ENCODE results near the gene MYT1. TPM values are rescaled to one million over a fixed set of nuclear protein-coding genes. Genes with fewer than 3 reads are reported as not detected.

Gene MYT1
- total RNA-seq, 1 donor from 2014 or later = 1.2 TPM

DNA sequence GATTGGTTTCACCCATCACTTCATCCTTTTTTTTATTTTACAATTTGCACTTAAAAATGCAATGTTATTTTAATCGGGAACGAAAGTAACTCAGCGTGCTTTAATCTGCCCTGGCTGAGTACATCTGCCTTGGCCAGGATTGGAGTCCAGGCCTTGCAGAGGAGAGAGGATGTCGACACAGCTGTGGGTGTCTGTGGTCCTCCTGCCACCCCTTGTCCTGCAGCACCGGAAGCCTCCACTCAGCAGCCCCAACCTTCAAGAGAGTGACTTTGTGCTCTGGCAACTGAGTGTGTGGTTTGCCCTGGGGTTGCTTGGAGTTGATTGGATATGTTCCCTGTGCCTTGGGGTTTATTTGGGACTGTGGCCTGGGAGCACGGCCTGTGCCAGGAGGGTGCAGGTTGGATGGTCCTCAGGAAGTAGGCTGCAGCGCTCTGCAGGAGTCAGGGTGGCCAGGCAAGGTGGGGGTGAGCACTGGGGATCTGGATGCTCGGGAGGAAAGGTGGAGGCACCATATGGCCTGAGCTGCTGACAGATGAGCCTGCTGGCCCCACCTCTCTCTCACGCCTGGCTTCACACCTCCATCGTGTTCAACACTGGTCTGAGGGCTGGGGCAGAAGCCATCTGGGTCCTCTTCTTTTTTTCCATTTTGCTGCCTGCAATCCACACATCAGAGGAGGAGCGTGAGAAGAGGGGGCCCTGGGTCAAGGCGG, 4.3 kb downstream of the MYT1 start:
- no peak overlapping the region for H3K27ac Mint-ChIP-seq
- H2AFZ ChIP-seq (replicated peaks) = no peak overlapping the region
- H3K4me3 ChIP-seq = no peak overlapping the region
- no peak overlapping the region for H3K9ac ChIP-seq
- H3K36me3 Mint-ChIP-seq = no peaks in the 10 kb centered on the region
- peaks cover 32% of the 10 kb centered on the region for H3K27me3 ChIP-seq
- H3K9me3 ChIP-seq (ENCODE audit: low read depth) = no peaks in the 10 kb centered on the region
- peaks cover 20% of the 10 kb centered on the region for H3K27me3 Mint-ChIP-seq (ENCODE audit: insufficient read depth, low read depth)
- TF ChIP-seq, protein P1, sequence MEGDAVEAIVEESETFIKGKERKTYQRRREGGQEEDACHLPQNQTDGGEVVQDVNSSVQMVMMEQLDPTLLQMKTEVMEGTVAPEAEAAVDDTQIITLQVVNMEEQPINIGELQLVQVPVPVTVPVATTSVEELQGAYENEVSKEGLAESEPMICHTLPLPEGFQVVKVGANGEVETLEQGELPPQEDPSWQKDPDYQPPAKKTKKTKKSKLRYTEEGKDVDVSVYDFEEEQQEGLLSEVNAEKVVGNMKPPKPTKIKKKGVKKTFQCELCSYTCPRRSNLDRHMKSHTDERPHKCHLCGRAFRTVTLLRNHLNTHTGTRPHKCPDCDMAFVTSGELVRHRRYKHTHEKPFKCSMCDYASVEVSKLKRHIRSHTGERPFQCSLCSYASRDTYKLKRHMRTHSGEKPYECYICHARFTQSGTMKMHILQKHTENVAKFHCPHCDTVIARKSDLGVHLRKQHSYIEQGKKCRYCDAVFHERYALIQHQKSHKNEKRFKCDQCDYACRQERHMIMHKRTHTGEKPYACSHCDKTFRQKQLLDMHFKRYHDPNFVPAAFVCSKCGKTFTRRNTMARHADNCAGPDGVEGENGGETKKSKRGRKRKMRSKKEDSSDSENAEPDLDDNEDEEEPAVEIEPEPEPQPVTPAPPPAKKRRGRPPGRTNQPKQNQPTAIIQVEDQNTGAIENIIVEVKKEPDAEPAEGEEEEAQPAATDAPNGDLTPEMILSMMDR (IDR thresholded peaks at IDR 0.05) = no peak
- TF ChIP-seq EZH2phosphoT487 (IDR thresholded peaks at IDR 0.05) (no peak), EZH2 (IDR thresholded peaks at IDR 0.05) (no peak)
- no peaks in the 10 kb centered on the region for H3K79me2 ChIP-seq (ENCODE audit: low read depth)
- H3K4me3 Mint-ChIP-seq = no peak overlapping the region
- DNase-seq (ENCODE audit: low spot score) = no peak
- H3F3A ChIP-seq (ENCODE audit: low read depth) = no peaks in the 10 kb centered on the region
- H3K4me1 ChIP-seq = peaks cover 17% of the 10 kb centered on the region
- H3K27ac ChIP-seq = no peak overlapping the region
- H3K4me1 Mint-ChIP-seq = peaks cover 17% of the 10 kb centered on the region
- H4K20me1 ChIP-seq (ENCODE audit: low read depth) = peaks cover 51% of the 10 kb centered on the region
- no peak overlapping the region for H3K4me2 ChIP-seq
- no peaks in the 10 kb centered on the region for H3K9me3 Mint-ChIP-seq
- no peaks in the 10 kb centered on the region for H3K36me3 ChIP-seq

DNA sequence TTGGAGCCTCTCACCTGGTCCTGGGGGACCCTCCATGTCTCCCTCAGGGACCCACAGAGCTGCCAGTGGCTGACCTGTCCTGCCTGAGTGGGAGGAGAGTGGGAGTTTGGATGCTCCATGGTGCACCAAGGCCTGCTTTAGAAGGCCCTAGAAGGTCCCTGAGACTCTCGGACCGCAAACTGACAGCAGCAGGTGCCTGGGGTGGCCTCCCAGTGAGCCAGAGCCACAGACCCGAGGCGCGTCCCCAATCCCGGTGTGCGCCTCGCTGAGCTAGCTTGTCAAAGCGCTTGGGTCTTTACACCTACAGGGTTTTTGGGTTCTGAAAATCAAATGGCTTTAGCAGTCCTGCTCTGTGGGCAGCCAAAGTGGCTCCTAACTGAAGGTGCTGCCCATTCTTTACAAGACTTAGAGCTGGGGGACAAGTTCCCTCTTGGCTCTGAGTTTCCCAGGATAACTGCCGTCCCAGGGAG, 4.9 kb downstream of the MYT1 start:
- Mint-ChIP-seq H3K36me3 (no peaks in the 10 kb centered on the region), H3K9me3 (no peaks in the 10 kb centered on the region), H3K4me1 (peaks cover 15% of the 10 kb centered on the region), H3K4me3 (no peak overlapping the region), H3K27me3 (ENCODE audit: insufficient read depth, low read depth) (peaks cover 19% of the 10 kb centered on the region), H3K27ac (no peak overlapping the region)
- no peaks in the 10 kb centered on the region for H3K79me2 ChIP-seq (ENCODE audit: low read depth)
- H3K9me3 ChIP-seq (ENCODE audit: low read depth) = no peaks in the 10 kb centered on the region
- DNase-seq (ENCODE audit: low spot score) = no peak
- H3K36me3 ChIP-seq = no peaks in the 10 kb centered on the region
- H3K27me3 ChIP-seq = peaks cover 27% of the 10 kb centered on the region
- H3K4me2 ChIP-seq = no peak overlapping the region
- H3K4me1 ChIP-seq = peaks cover 16% of the 10 kb centered on the region
- H2AFZ ChIP-seq (replicated peaks) = no peak overlapping the region
- TF ChIP-seq EZH2 (IDR thresholded peaks at IDR 0.05) (no peak), EZH2phosphoT487 (IDR thresholded peaks at IDR 0.05) (no peak)
- TF ChIP-seq, protein P1 (IDR thresholded peaks at IDR 0.05) = no peak
- H3F3A ChIP-seq (ENCODE audit: low read depth) = no peaks in the 10 kb centered on the region
- H3K9ac ChIP-seq = no peak overlapping the region
- H3K4me3 ChIP-seq = no peak overlapping the region
- peaks cover 45% of the 10 kb centered on the region for H4K20me1 ChIP-seq (ENCODE audit: low read depth)
- H3K27ac ChIP-seq = no peak overlapping the region

DNA sequence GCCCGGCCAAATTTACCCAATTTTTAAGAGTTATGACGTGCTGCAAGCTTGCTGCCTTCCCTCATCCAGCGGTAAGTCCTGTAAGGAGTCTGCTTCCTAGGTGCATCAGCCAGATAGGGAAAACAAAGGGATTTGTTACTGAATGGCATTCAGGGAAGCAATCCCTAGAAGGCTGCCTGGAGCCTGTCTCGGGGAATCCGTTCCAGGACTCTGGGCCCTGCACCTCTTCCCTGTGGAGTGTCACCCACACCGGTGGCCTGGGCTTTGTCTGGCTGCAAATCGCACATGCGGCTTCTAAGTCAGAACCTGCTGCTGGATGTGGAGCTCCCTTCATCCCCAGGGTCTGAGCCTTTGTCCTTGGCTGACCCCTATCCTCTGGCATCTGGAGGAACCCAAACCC, 7.0 kb downstream of the MYT1 start:
- no peak for DNase-seq (ENCODE audit: low spot score)
- Mint-ChIP-seq H3K4me1 (peaks cover 9% of the 10 kb centered on the region), H3K27ac (no peak overlapping the region), H3K9me3 (no peaks in the 10 kb centered on the region), H3K36me3 (no peaks in the 10 kb centered on the region), H3K4me3 (no peak overlapping the region), H3K27me3 (ENCODE audit: insufficient read depth, low read depth) (peaks cover 4% of the 10 kb centered on the region)
- Histone ChIP-seq H3K27me3 (peaks cover 16% of the 10 kb centered on the region), H2AFZ (replicated peaks) (no peak overlapping the region), H3K79me2 (ENCODE audit: low read depth) (no peaks in the 10 kb centered on the region), H3K9me3 (ENCODE audit: low read depth) (no peaks in the 10 kb centered on the region), H3K4me2 (no peak overlapping the region), H4K20me1 (ENCODE audit: low read depth) (peaks cover 26% of the 10 kb centered on the region), H3F3A (ENCODE audit: low read depth) (no peaks in the 10 kb centered on the region), H3K27ac (no peak overlapping the region), H3K9ac (no peak overlapping the region), H3K4me1 (peaks cover 10% of the 10 kb centered on the region), H3K4me3 (no peak overlapping the region), H3K36me3 (no peaks in the 10 kb centered on the region)
- no peak for TF ChIP-seq EZH2phosphoT487 (IDR thresholded peaks at IDR 0.05)
- TF ChIP-seq EZH2 (IDR thresholded peaks at IDR 0.05) = no peak
- TF ChIP-seq, protein P1 (IDR thresholded peaks at IDR 0.05) = no peak

Measured in neural progenitor cell (in vitro differentiated cells).